NCI-H2107 (cell line): Measurements from ENCODE around the gene TSPAN9.

Experiments used
- DNase-seq: peaks from one replicate; lab custom pipeline; 2025; lab: John Stamatoyannopoulos, UW

TSPAN9 gene

DNA sequence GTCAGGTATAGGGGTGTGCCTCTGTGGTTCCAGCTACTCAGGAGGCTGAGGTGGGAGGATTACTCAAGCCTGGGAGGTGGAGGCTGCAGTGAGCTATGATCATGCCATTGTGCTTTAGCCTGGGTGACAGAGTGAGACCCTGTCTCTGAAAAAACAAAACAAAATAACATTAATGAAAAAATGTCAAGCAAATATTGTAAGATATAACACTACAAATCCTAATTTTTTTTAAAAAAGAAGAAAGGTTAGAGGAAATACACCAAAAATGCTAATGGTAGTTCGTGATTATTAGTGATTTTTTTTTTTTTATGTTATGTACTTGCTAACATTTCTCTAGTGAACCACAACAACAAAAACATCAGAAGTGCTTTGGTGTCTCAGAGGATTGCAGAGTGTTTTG is 47.7 kb downstream of the TSPAN9 start:
- DNase-seq: no peak

GRCh38 chr12:3125674-3126073 is 48.5 kb downstream of the TSPAN9 start:
- DNase-seq: no peak

- DNase-seq: no peak
These were observed 50.7 kb downstream of the TSPAN9 start for GRCh38 chr12:3127832-3128231.

GRCh38 chr12:3128498-3129293 is 51.5 kb downstream of the TSPAN9 start:
- DNase-seq: no peak

DNA sequence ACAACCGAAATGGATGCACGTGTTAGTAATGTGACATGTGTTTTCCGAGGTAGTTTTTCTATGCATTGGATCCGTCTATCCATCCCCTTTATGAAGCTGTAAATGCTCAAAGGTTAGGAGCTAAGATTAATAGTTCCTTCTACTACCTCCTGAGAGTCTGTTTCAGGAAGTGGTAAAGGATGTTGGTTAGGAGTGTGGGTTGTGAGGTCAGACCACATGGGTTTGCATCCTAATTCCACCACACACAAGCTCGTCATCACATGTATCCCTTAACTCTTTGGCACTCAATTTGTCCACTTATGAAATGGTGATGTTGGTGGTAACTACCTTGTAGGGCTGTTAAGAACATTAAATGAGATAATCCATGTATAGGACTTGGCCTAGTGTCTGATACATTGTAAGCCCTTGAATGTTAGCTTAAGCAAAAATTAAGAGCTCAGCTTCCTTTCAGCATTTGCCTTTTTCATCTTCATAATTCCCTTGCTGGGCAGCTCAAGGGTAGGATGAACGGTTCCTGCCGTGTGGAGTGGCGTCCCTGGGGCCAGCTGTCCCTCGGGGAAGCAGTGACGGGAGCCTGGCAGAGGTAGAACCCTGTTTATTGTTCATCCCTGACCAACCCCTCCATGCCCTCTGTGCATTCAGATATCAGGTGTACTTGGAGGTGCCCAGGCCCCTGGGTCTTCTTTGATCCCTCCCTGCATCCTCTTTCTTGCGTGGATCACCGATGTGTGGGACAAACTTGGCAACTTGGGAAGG is 52.3 kb downstream of the TSPAN9 start:
- DNase-seq: no peak

GRCh38 chr12:3130057-3130830 is 53.1 kb downstream of the TSPAN9 start:
- DNase-seq: peak; percentile 73

- no peak for DNase-seq
These were observed 54.0 kb downstream of the TSPAN9 start for GRCh38 chr12:3131129-3131528.

GRCh38 chr12:3132636-3133404 is 55.6 kb downstream of the TSPAN9 start:
- DNase-seq: no peak

GRCh38 chr12:3133405-3133783 is 56.2 kb downstream of the TSPAN9 start:
- no peak for DNase-seq

GRCh38 chr12:3134126-3134525 is 56.9 kb downstream of the TSPAN9 start:
- no peak for DNase-seq

GRCh38 chr12:3134526-3135135 is 57.5 kb downstream of the TSPAN9 start:
- no peak for DNase-seq

DNA sequence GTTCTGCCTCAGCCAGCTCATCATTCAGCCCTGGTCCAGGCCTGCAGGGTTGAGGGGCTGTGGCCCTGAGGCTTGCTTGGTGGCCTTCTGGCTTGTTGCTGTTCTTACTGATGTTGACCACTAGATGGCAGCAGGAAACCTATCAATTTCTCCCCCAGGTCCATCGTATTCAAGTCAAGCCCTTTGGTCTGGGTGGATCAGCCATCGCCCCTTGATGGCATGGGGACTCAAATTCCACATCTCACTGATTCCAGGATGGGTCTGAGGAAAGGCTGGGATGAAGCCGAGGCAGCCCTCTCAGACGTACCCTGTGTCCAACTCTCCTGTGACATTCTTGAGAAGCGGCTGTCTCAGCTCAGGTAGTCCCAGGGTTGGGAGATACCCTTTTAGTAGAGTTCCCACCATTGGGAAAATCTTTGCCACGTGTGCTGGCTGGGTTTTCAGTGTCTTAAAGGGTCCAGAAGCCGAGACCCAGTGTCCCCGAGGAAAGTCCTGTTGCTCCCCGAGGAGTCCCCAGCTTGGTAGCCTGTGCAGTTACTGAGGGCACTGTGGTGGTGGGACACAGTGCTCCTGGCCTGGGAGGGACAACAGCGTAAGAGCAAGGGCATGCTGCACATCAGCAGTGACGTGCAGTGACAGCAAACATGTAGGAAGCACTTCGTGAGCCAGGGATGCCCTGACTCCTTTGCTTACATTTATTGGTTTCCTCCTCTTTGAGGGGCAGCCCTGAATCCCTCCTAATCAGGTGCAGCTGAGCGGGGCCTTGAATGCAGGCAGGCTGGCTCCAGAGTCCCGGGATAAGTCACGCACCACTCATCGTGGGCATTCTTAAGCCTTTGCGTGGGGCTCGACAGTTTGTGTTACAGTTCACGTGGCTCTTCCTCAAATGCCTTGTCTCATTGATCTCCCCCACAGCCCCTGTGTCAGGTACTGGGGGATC is 58.6 kb downstream of the TSPAN9 start:
- DNase-seq: peak; percentile 58

DNA sequence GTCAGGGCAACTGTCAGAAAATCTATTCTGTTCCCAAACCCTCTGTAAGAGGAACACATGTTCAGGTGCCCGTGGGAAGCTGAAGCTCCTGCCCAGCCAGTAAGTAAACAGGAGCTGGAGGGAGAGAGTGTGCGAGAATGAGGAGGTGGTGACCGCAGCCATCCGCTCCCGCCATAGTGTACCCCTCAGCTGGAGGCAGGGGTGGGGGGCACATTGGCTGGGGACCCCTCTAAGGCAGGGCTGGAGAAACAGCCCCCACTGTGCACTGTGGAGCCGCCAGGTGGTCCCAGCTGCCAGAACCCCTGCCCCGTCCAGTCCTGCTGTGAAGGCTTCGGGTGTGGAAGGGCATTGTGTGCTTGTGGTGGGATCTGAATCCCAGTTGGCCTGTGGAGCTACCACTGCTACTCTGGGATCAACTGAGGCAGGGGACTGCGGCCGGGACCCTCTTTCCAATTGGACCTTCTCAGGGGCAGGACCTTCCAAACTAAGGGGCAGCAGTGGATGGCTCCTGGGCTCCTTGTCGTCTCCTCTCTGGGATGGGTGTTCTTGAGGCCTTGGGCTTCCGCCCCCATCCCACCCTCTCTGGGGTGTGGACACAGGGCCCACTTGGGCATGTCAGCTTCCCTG is 59.6 kb downstream of the TSPAN9 start:
- DNase-seq: no peak

- no peak for DNase-seq
These were observed 60.1 kb downstream of the TSPAN9 start for GRCh38 chr12:3137268-3137781.

DNA sequence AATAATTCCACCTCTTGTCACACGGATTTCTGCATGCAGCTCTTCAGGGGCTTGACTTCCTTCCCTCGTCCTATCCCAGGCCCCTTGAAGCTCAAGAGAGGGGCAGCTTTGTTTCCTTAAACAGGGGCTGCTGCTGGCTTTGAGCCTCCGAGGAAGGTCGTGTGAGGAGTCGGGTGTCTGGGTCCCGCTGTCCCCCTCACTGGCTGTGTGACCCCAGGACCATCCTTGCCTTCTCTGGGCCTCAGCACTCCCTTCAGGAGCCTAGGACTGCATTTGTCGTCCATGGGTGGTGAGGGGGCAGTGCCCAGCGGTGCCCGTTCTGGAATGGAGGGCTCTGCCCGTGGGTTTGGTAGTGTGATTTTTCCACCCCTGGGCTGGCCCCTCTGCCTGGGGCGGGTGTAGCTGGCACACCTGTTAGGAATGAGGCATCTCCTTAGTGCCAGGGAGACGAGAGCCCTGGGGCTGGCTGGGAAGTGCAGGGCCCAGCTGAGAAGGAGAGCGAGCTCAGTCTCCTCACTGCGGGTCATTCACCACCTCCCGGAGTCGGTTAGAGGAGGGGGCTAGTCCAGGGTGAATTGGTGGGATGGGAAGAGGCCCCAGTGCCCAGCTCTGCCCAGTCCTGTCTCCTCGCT is 60.8 kb downstream of the TSPAN9 start:
- no peak for DNase-seq

DNA sequence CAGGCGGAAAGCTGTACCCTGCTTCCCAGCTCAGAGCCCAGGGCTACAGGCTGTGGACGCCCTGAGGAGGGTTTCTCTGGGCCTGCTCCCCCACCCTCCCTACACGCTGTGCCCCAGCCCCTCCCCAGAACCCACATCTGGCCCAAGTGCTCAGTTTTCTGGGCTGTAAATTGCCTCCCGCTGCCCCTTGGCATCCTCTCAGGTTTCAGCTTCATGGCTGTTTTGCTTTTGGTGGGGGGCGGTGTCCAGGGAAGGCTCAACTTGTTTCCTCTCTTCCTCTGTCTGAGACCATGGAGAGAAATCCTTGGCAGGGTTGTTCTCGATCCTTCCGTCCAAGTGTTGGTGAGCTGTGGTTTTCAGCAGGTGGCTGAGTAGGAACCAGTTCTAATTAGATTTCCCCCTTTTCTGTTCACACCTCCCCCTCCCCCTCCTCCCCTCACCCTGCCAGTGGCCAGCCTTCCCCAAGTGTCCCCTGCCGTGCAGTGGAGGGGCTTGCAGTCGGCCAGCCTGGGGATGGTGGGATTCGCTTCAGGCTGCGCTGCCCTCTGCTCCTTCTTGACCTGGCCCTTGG is 61.8 kb downstream of the TSPAN9 start:
- no peak for DNase-seq

- DNase-seq: no peak
These were observed 62.6 kb downstream of the TSPAN9 start for GRCh38 chr12:3139760-3140159.

- DNase-seq: no peak
These were observed 63.1 kb downstream of the TSPAN9 start for GRCh38 chr12:3140284-3140683.
